Gastrocnemius medialis (tissue), 4 donors: ENCODE results near the gene CCDC12.

Experiments used
- CTCF ChIP-seq, 5 experiments: fragments of 450-650 bp in 3 of 5; fragments of 200-600 bp in 2 of 5; sonication (generic) in 2 of 5; IDR thresholded peaks in 4 of 5; conservative IDR thresholded peaks in 1 of 5; 1 replicate in 4 of 5; 2 replicates in 1 of 5; pipeline ENCODE4 v1.5.1; 2016 to 2019; ENCODE audit warnings: antibody characterized with exemption in 5 of 5, mild to moderate bottlenecking in 3 of 5, moderate library complexity in 3 of 5
- POLR2A ChIP-seq, 2 donors: fragments of 450-650 bp; IDR thresholded peaks; one replicate each; pipeline ENCODE4 v1.6.1; 2017; ENCODE audit warnings: antibody characterized with exemption in 2 of 2, mild to moderate bottlenecking in 2 of 2, moderate library complexity in 2 of 2

- no peak for TF ChIP-seq CTCF (IDR thresholded peaks at IDR 0.05 in 4 of 5, conservative IDR thresholded peaks at IDR 0.05 in 1 of 5)
- TF ChIP-seq POLR2A (IDR thresholded peaks at IDR 0.05) = no peak
Measured at GRCh38 chr3:46936733-46937250, 39.8 kb downstream of the CCDC12 start.
